ENCODE measurements around the gene ARHGAP24.

The ARHGAP24 gene

GRCh38 chr4:85778632-85779131, 303.7 kb downstream of the ARHGAP24 start:
- no peak for DNase-seq (ENCODE audit: low read depth)

GRCh38 chr4:85779165-85779564, 304.2 kb downstream of the ARHGAP24 start:
- no peak for DNase-seq (ENCODE audit: low read depth)

- DNase-seq (ENCODE audit: low read depth), result no peak
These were observed 305.7 kb downstream of the ARHGAP24 start for GRCh38 chr4:85780664-85781063.

- DNase-seq (ENCODE audit: low read depth), result no peak
These were observed 308.5 kb downstream of the ARHGAP24 start for GRCh38 chr4:85783483-85783882.

- no peak for DNase-seq (ENCODE audit: low read depth)
These were observed 308.9 kb downstream of the ARHGAP24 start for GRCh38 chr4:85783900-85784299.

- no peak for DNase-seq (ENCODE audit: low read depth)
These were observed 309.4 kb downstream of the ARHGAP24 start for GRCh38 chr4:85784348-85784747.

GRCh38 chr4:85784947-85785346, 310.0 kb downstream of the ARHGAP24 start:
- no peak for DNase-seq (ENCODE audit: low read depth)

GRCh38 chr4:85787133-85787532, 312.2 kb downstream of the ARHGAP24 start:
- DNase-seq (ENCODE audit: low read depth), result no peak

GRCh38 chr4:85788604-85789003, 313.7 kb downstream of the ARHGAP24 start:
- DNase-seq (ENCODE audit: low read depth), result no peak

- DNase-seq (ENCODE audit: low read depth), result no peak
These were observed 314.3 kb downstream of the ARHGAP24 start for GRCh38 chr4:85789241-85789640.

- no peak for DNase-seq (ENCODE audit: low read depth)
These were observed 315.6 kb downstream of the ARHGAP24 start for GRCh38 chr4:85790582-85790981.

- DNase-seq (ENCODE audit: low read depth), result no peak
These were observed 317.7 kb downstream of the ARHGAP24 start for GRCh38 chr4:85792376-85793232.

GRCh38 chr4:85793233-85793585, 318.3 kb downstream of the ARHGAP24 start:
- no peak for DNase-seq (ENCODE audit: low read depth)

- no peak for DNase-seq (ENCODE audit: low read depth)
These were observed 323.2 kb downstream of the ARHGAP24 start for GRCh38 chr4:85798012-85798770.

- no peak for DNase-seq (ENCODE audit: low read depth)
These were observed 328.9 kb downstream of the ARHGAP24 start for GRCh38 chr4:85803856-85804255.

- DNase-seq (ENCODE audit: low read depth), result no peak
These were observed 330.9 kb downstream of the ARHGAP24 start for GRCh38 chr4:85805891-85806290.

- DNase-seq (ENCODE audit: low read depth), result no peak
These were observed 331.4 kb downstream of the ARHGAP24 start for GRCh38 chr4:85806334-85806733.

- no peak for DNase-seq (ENCODE audit: low read depth)
These were observed 332.4 kb downstream of the ARHGAP24 start for GRCh38 chr4:85807247-85807950.

- DNase-seq (ENCODE audit: low read depth), result no peak
These were observed 333.2 kb downstream of the ARHGAP24 start for GRCh38 chr4:85808104-85808503.

GRCh38 chr4:85808864-85809263, 333.9 kb downstream of the ARHGAP24 start:
- DNase-seq (ENCODE audit: low read depth), result no peak

- no peak for DNase-seq (ENCODE audit: low read depth)
These were observed 337.8 kb downstream of the ARHGAP24 start for GRCh38 chr4:85812776-85813175.

GRCh38 chr4:85815796-85816459, 341.0 kb downstream of the ARHGAP24 start:
- no peak for DNase-seq (ENCODE audit: low read depth)

Data from activated T-helper 9 cell treated with anti-CD3 and anti-CD28 coated beads, Interleukin-2, amount 50 U/mL, for 16 hours (primary cell).